H9 (cell line): ENCODE data around the gene GAN. TPM values are rescaled to one million over a fixed set of nuclear protein-coding genes. Genes with fewer than 3 reads are reported as not detected.

Experiments
- DNase-seq: peaks from one replicate; pipeline ENCODE4 v3.0.0-alpha.2; 2017
- H2AFZ ChIP-seq: one replicate; pipeline ENCODE4 v1.6.1; 2013; ENCODE audit warnings: mild to moderate bottlenecking, low read length, control low read depth, moderate library complexity
- H2AK5ac ChIP-seq: 2 replicates; pipeline ENCODE4 v1.6.1; 2013; ENCODE audit warnings: low read length, control low read depth, mixed read lengths; ENCODE audit not compliant: insufficient read length
- H2BK120ac ChIP-seq: one replicate; pipeline ENCODE4 v1.6.1; 2013; ENCODE audit warnings: low read depth, mild to moderate bottlenecking, low read length, control low read depth, inconsistent platforms; ENCODE audit not compliant: poor library complexity, severe bottlenecking
- H2BK12ac ChIP-seq: 2 replicates; pipeline ENCODE4 v1.6.1; 2013; ENCODE audit warnings: low read length, control low read depth, mixed read lengths, low read depth; ENCODE audit not compliant: insufficient read length
- H2BK15ac ChIP-seq: 2 replicates; pipeline ENCODE4 v1.6.1; 2013; ENCODE audit warnings: low read depth, low read length, control low read depth
- H2BK20ac ChIP-seq: one replicate; pipeline ENCODE4 v1.6.1; 2013; ENCODE audit warnings: low read depth, mild to moderate bottlenecking, low read length, control low read depth, inconsistent platforms; ENCODE audit not compliant: poor library complexity, severe bottlenecking
- H2BK5ac ChIP-seq: 2 replicates; pipeline ENCODE4 v1.6.1; 2013; ENCODE audit warnings: low read length, control low read depth, mixed read lengths; ENCODE audit not compliant: insufficient read length
- H3K14ac ChIP-seq: 2 replicates; pipeline ENCODE4 v1.6.1; 2013; ENCODE audit warnings: low read length, control low read depth; ENCODE audit not compliant: insufficient read depth
- H3K18ac ChIP-seq: 2 replicates; pipeline ENCODE4 v1.6.1; 2013; ENCODE audit warnings: low read depth, mild to moderate bottlenecking, mixed read lengths, low read length, control low read depth; ENCODE audit not compliant: insufficient read length
- H3K23ac ChIP-seq: 2 replicates; pipeline ENCODE4 v1.6.1; 2013; ENCODE audit warnings: low read length, control low read depth, mixed read lengths, low read depth; ENCODE audit not compliant: insufficient read length
- H3K23me2 ChIP-seq: 2 replicates; pipeline ENCODE4 v1.6.1; 2013; ENCODE audit warnings: low read depth, mild to moderate bottlenecking, mixed read lengths, low read length, control low read depth; ENCODE audit not compliant: insufficient read length, poor library complexity, severe bottlenecking
- H3K27ac ChIP-seq: 2 replicates; pipeline ENCODE4 v1.5.1; 2013; ENCODE audit warnings: low read length, control low read depth, mixed read lengths, low read depth; ENCODE audit not compliant: insufficient read length
- H3K27me3 ChIP-seq: 2 replicates; pipeline ENCODE4 v1.6.1; 2013; ENCODE audit warnings: low read length, control low read depth, inconsistent platforms; ENCODE audit not compliant: insufficient read depth
- H3K4ac ChIP-seq: 2 replicates; pipeline ENCODE4 v1.6.1; 2013; ENCODE audit warnings: low read depth, mild to moderate bottlenecking, control low read depth, inconsistent platforms, low read length, moderate library complexity
- H3K4me1 ChIP-seq: 2 replicates; pipeline ENCODE4 v1.6.1; 2013; ENCODE audit warnings: low read length, control low read depth, inconsistent platforms; ENCODE audit not compliant: insufficient read depth
- H3K4me2 ChIP-seq: 2 replicates; pipeline ENCODE4 v1.6.1; 2013; ENCODE audit warnings: low read length, control low read depth, mixed read lengths; ENCODE audit not compliant: insufficient read length, insufficient read depth
- H3K56ac ChIP-seq: 2 replicates; pipeline ENCODE4 v1.6.1; 2013; ENCODE audit warnings: low read depth, mild to moderate bottlenecking, mixed read lengths, low read length, control low read depth; ENCODE audit not compliant: insufficient read length
- H3K79me1 ChIP-seq: 2 replicates; pipeline ENCODE4 v1.6.1; 2013; ENCODE audit warnings: low read depth, mild to moderate bottlenecking, moderate library complexity, low read length, control low read depth, inconsistent platforms; ENCODE audit not compliant: insufficient read depth, poor library complexity, severe bottlenecking
- H3K79me2 ChIP-seq: 2 replicates; pipeline ENCODE4 v1.6.1; 2013; ENCODE audit warnings: low read length, control low read depth, inconsistent platforms; ENCODE audit not compliant: insufficient read depth
- H3K9ac ChIP-seq: 2 replicates; pipeline ENCODE4 v1.6.1; 2013; ENCODE audit warnings: low read length, control low read depth, mixed read lengths; ENCODE audit not compliant: insufficient read length; ENCODE audit errors: extremely low read depth
- H3K9me3 ChIP-seq: one replicate; pipeline ENCODE4 v1.6.1; 2013; ENCODE audit warnings: low read depth, low read length, inconsistent platforms; ENCODE audit not compliant: control insufficient read depth
- H3T11ph ChIP-seq: one replicate; pipeline ENCODE4 v1.6.1; 2013; ENCODE audit warnings: mild to moderate bottlenecking, low read length, control low read depth, inconsistent platforms
- H4K20me1 ChIP-seq: one replicate; pipeline ENCODE4 v1.6.1; 2013; ENCODE audit not compliant: control insufficient read depth, insufficient read length, insufficient read depth
- H4K5ac ChIP-seq: 2 replicates; pipeline ENCODE4 v1.6.1; 2013; ENCODE audit warnings: low read depth, mild to moderate bottlenecking, mixed read lengths, low read length, control low read depth; ENCODE audit not compliant: insufficient read length
- H4K8ac ChIP-seq: replicated peaks from 2 replicates; pipeline ENCODE4 v1.6.1; 2013; ENCODE audit warnings: low read length, control low read depth, mixed read lengths, low read depth; ENCODE audit not compliant: insufficient read length
- H4K91ac ChIP-seq: 2 replicates; pipeline ENCODE4 v1.6.1; 2013; ENCODE audit warnings: low read depth, mild to moderate bottlenecking, moderate library complexity, mixed read lengths, low read length, control low read depth; ENCODE audit not compliant: insufficient read length
- H3K27ac Mint-ChIP-seq, 3 experiments: 2 replicates in 2 of 3; 3 replicates in 1 of 3; pipeline ENCODE4 v1.8.0; 2020 to 2021; ENCODE audit warnings: mixed read lengths in 3 of 3, mild to moderate bottlenecking in 1 of 3, moderate library complexity in 1 of 3
- H3K27me3 Mint-ChIP-seq: 2 replicates; pipeline ENCODE4 v1.8.0; 2021; ENCODE audit warnings: low read depth, mild to moderate bottlenecking, moderate library complexity, mixed read lengths
- H3K36me3 Mint-ChIP-seq, 3 experiments: 2 replicates in 2 of 3; 3 replicates in 1 of 3; pipeline ENCODE4 v1.8.0; 2020 to 2021; ENCODE audit warnings: low read depth in 3 of 3, mixed read lengths in 3 of 3; ENCODE audit not compliant: insufficient read depth in 1 of 3
- H3K4me1 Mint-ChIP-seq, 2 experiments: 2 replicates each; pipeline ENCODE4 v1.8.0; 2020; ENCODE audit warnings: mixed read lengths in 2 of 2
- H3K4me3 Mint-ChIP-seq, 2 experiments: 2 replicates in 1 of 2; 3 replicates in 1 of 2; pipeline ENCODE4 v1.8.0; 2020 to 2021; ENCODE audit warnings: mild to moderate bottlenecking in 2 of 2, mixed read lengths in 2 of 2, moderate library complexity in 1 of 2
- H3K9me3 Mint-ChIP-seq, 2 experiments: 2 replicates in 1 of 2; 3 replicates in 1 of 2; pipeline ENCODE4 v1.8.0; 2020; ENCODE audit warnings: mild to moderate bottlenecking in 2 of 2, mixed read lengths in 2 of 2, moderate library complexity in 1 of 2
- total RNA-seq: library from RNA; stranded (reverse); gene quantifications from 2 replicates; pipeline ENCODE4 v1.2.1, GENCODE V29; 2021
- TF ChIP-seq, protein P1 (sequence below): fragments of 200-600 bp; sonication (generic); conservative IDR thresholded peaks from 3 replicates; pipeline ENCODE4 v1.8.0; 2021; ENCODE audit warnings: antibody characterized with exemption, mild to moderate bottlenecking

The GAN gene
- total RNA-seq, 1 experiment from 2014 or later: 20.9 TPM

GRCh38 chr16:81311762-81312161, 3.0 kb upstream of the GAN start:
- Histone ChIP-seq H4K5ac (no peak overlapping the region), H4K20me1 (no peaks in the 10 kb centered on the region), H3K4me1 (peaks cover 4% of the 10 kb centered on the region), H3K79me1 (peaks cover 6% of the 10 kb centered on the region), H3K4ac (no peak overlapping the region), H2BK12ac (no peak overlapping the region), H3K9me3 (no peaks in the 10 kb centered on the region), H2BK20ac (no peak overlapping the region), H3K56ac (no peak overlapping the region), H2BK5ac (no peak overlapping the region), H3K23me2 (peaks cover 16% of the 10 kb centered on the region), H2BK15ac (no peak overlapping the region), H3K23ac (no peak overlapping the region), H4K8ac (no peak overlapping the region), H2BK120ac (no peak overlapping the region), H3K27me3 (no peaks in the 10 kb centered on the region), H3K14ac (no peak overlapping the region), H2AFZ (no peak overlapping the region), H2AK5ac (no peak overlapping the region), H3K4me2 (no peak overlapping the region), H3K79me2 (peaks cover 17% of the 10 kb centered on the region; the same call in 1 of the 2 replicates), H3T11ph (no peak overlapping the region), H3K27ac (no peak overlapping the region), H3K18ac (no peak overlapping the region), H3K9ac (no peak overlapping the region), H4K91ac (no peak overlapping the region)
- TF ChIP-seq, protein P1, sequence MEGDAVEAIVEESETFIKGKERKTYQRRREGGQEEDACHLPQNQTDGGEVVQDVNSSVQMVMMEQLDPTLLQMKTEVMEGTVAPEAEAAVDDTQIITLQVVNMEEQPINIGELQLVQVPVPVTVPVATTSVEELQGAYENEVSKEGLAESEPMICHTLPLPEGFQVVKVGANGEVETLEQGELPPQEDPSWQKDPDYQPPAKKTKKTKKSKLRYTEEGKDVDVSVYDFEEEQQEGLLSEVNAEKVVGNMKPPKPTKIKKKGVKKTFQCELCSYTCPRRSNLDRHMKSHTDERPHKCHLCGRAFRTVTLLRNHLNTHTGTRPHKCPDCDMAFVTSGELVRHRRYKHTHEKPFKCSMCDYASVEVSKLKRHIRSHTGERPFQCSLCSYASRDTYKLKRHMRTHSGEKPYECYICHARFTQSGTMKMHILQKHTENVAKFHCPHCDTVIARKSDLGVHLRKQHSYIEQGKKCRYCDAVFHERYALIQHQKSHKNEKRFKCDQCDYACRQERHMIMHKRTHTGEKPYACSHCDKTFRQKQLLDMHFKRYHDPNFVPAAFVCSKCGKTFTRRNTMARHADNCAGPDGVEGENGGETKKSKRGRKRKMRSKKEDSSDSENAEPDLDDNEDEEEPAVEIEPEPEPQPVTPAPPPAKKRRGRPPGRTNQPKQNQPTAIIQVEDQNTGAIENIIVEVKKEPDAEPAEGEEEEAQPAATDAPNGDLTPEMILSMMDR: no peak
- Mint-ChIP-seq H3K36me3 (peaks cover 4 to 15% (median 15%) of the 10 kb centered on the region in 3 experiments; a peak in 5 of 7 replicates), H3K4me3 (no peak overlapping the region), H3K27me3 (no peaks in the 10 kb centered on the region), H3K27ac (peak overlapping the region in 2 of 3 experiments; percentile 16 to 88; a peak in 3 of 7 replicates), H3K4me1 (peaks cover 34 to 48% of the 10 kb centered on the region in 2 experiments), H3K9me3 (no peaks in the 10 kb centered on the region)
- DNase-seq: no peak
